Islet precursor cell (in vitro differentiated cells): ENCODE measurements around the gene SORCS3.

Source experiments
- DNase-seq: peaks from one replicate; pipeline ENCODE4 v3.0.0-alpha.2; 2018

The SORCS3 gene

DNA sequence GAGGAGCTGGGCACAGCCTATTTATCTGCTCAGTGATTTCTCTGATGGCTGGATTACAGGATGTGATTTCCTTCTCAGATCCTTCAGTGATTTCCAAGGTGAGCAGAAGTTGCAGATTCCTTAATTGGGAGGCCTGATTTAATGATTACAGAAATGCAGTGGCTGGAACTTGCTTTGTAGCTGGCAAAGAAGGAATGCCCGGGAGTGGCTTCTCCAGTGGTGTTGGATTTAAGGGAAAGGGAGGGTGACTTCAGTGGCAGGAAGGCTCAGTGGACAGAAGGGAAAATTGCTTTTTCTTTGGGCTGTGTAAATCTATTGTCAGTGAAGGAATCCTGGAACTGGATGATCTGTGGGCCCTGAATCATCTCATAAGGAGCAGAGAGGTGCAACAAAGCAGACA lies 5.1 kb downstream of the SORCS3 start:
- DNase-seq = no peak

DNA sequence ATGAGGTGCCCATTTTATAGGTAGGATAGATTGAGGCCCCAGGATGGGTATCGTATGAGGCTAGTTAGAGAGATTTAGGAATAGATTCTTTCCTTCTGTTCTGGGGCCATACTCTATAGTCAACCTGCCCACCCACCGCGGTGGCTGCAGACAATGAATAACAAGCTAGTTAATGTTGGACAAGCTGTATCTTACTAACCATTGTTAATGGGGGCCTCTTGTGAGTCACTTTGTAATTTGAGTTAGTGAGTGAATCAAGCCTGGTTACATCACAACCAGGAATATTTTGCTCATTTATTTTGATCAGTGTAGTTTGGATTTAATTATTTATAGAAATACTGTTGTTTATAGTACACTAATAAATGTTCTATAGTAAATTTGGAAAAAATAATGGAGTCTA lies 7.3 kb downstream of the SORCS3 start:
- no peak for DNase-seq

- no peak for DNase-seq
Observed at GRCh38 chr10:104650072-104650471, 9.0 kb downstream of the SORCS3 start.

- DNase-seq = no peak
Observed at GRCh38 chr10:104650635-104651331, 9.7 kb downstream of the SORCS3 start.

GRCh38 chr10:104657036-104657435 lies 15.9 kb downstream of the SORCS3 start:
- no peak for DNase-seq

DNA sequence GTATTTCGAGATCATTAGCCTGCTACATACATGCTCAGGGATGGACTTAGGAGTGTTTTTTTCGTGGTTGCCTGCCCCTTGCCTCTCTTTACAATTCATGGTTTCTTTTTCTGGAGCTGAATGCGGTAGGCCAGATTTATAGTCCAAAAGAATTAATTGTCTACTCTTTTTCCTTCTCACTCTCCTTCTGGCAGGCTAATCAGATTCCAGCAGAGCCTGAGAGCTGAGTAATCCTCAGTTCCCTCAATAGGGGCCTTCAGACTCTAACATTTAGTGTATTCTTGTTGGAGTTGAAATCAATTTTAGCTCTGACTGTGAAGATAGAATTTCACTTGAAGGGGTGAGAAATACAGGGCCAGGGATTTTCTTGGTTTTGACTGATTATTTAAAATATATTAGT lies 16.4 kb downstream of the SORCS3 start:
- no peak for DNase-seq

DNA sequence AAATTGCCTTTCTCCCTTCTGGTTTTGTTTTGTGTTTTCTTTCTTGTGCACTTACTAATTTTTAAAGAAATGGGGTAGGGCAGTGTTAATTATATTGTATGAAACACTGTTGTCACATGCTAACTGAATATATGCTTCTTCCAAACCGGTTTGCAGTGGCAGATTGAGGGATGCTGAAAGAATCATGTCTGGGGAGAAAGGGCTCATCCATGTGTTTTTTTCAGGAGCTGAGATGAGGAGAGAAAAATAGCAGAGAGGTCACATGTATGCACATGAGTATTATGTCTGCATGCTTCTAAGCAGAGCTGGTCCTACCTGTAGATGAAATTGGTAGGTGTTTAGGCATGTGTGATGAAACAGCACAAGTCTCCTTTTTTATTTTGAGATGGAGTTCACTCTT lies 17.0 kb downstream of the SORCS3 start:
- DNase-seq = no peak

DNA sequence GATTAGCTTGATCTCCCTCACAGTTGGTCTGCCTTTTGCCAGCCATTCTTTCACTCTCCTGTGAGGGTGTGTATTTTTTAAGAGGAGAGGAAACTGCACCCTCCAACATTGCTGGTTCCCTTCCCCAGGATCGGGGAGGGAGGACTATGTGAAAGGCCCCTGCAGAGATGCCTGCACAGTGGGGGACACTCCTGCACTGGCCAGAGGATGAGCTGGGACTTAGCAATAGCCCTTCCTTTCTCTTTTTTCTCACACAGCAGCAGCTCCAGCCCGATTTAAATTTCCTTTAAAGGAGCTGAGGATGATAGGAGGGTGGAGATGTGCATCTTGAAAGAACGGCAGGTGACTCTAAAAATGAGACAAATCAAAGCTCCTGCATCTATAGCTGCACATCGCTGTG lies 18.7 kb downstream of the SORCS3 start:
- no peak for DNase-seq

- no peak for DNase-seq
Observed at GRCh38 chr10:104663076-104663475, 22.0 kb downstream of the SORCS3 start.

DNA sequence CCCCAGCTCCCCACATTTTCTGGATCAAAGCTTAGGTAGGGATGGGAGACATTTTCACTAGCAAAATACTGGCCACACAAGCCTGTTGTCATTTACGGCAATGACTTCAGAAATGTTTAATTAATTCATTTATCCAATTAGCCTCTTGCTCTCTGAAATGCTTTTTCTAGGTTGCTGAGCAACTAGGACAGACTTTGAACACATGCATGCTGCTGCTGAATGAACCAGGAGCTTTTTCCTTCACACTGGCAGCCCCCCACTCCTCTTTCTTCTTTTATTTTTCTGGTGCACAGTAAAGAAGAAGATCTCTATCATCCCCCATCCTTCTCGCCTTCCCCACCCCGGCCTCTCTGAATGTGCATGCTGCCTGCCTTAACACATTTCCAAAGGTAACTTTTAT lies 22.5 kb downstream of the SORCS3 start:
- DNase-seq = no peak

GRCh38 chr10:104664205-104664604 lies 23.1 kb downstream of the SORCS3 start:
- DNase-seq = no peak

GRCh38 chr10:104665174-104665573 lies 24.1 kb downstream of the SORCS3 start:
- DNase-seq = no peak

GRCh38 chr10:104666106-104666505 lies 25.0 kb downstream of the SORCS3 start:
- no peak for DNase-seq

- no peak for DNase-seq
Observed at GRCh38 chr10:104676874-104677273, 35.8 kb downstream of the SORCS3 start.

DNA sequence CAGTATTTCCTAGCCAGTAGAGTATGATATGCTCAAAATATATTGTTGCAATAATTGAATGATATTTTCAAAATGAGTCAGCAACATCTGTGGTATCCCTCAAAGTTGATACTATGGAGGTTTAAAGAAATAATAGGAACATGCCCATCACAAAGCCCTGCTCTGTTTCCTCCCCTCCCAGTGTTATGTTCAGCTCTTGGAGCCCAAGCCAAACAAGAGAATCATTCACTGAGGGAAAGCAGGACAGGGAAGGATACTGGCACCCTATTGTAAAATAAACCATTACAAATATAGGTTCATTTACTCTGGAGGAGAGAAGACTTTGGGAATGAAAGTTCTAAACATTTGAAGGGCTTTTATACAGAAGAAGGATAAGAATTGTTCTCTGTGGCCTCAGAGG lies 37.6 kb downstream of the SORCS3 start:
- no peak for DNase-seq

DNA sequence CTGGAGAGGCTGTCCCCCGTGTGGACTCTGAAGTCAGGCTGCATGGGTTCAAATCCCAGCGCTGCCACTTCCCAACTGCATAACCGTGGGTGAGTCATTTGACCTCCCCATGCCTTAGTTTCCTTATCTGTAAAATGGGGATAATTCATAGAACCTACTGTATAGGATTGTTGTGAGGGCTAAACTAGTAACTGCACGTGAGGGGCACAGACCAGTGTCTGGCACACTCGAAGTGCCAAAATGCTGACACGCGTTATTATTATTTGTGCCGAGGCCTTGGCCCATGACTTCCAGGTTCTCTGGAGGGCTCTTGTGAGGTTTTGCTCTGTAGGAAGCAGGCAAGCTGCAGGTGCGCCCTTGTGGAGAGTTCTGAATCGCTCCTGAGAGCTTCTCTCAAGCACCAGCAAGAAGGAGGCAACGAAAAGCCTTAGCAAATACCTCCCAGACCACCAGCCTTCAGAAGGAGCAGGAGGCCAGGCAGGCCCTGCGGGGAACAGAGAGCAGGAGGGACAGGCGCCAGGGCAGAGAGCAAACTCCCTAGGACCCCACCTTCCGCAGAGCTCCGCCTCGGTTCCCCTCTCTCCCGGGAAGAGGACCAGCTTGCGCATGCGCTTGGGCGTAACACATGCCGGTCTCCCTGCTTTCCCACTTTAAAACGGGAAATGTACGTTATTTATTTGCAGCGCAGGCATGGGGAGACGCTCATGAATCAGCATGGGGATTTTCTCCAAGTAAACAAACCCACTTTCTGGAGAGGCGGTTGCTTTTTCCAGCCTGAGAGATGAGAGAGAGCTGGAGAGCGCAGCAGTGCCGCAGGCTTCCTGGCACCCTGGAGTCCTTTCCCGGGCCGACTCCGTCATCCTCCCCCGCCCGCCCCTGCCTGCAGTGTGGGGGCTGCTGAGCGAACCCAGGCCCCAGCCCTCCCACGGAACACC lies 39.6 kb downstream of the SORCS3 start:
- DNase-seq = peak; percentile 76

DNA sequence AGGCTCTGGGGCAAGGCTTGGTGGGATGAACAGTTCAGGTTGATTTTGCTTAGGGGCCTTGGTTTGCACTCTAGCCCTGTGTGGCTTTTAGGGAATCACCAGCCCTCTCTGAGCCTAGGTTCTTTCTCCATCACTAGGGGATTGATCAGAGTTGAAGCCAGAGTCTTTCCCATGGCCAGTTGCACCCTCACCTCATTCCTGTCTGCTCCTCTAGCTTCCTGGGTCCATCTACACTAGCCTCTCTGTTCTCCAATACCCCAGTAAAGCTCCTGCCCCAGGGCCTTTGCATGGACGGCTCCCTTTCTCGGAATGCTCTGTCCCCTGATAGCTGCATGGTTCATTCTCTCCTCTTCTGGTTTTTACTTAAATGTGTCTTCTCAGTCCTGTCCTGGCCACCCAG lies 40.4 kb downstream of the SORCS3 start:
- no peak for DNase-seq

DNA sequence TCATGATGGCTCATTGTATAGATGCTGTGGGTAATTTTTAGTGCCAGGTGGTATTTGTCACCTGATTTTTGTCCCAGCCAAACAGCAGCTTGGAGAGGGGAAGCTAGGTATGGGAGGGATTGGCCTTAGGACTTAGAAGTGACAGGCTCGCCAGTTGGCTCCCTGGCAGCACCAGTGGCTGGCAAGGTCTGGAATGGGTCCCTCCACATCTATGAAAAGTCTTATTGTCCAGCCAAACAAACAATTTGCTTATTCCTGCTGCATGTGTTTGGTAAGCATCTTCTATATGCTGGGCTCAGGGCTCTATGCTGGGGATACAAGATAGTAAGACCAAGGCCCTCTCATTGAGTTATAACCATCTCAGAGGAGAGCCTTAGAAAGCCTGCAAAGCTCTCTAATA lies 42.5 kb downstream of the SORCS3 start:
- no peak for DNase-seq

- no peak for DNase-seq
Observed at GRCh38 chr10:104686829-104687228, 45.7 kb downstream of the SORCS3 start.

- DNase-seq = no peak
Observed at GRCh38 chr10:104688251-104689042, 47.4 kb downstream of the SORCS3 start.

- DNase-seq = no peak
Observed at GRCh38 chr10:104689105-104689504, 48.0 kb downstream of the SORCS3 start.

GRCh38 chr10:104689547-104689946 lies 48.5 kb downstream of the SORCS3 start:
- no peak for DNase-seq

DNA sequence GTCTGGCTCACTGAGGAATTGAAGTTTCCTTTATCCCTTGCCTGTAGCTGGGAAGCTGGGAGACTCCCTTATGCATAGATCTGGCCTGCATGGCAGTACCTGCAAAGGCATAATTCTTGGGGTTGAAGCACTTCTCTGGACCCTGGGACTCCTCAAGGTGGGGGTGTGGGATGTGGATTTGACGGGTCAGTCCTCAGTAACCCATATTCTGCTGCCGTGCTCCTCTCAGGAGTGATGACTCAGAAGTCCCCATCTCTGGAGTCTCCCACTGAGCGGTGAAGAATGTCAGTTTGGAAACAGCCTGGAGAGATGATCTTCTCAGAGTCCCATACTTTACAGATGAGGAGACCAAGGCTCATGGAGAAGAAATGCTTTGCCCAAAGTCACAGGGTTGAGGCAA lies 49.0 kb downstream of the SORCS3 start:
- DNase-seq = no peak

DNA sequence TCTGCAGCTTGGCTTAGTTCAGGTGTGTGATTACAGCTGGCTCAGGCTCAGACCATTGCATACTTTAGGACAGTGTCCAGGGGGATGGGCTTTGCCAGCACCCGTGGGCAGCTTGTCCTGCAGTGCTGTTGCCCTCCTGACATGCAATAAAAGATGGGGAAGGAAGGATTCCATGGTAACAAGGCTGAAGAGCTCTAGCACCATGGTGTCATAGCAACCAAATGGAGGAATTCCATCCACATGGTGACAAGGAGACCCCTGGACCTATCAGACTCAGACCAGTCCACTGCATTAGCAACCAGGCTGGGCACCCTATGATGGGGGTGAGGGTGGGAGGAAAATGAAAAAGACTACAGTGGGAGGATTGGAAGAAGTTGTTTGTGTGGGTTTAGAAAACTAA lies 49.9 kb downstream of the SORCS3 start:
- no peak for DNase-seq
